SK-N-SH (cell line): ENCODE data around the gene MRPL58. TPM values are rescaled to one million over a fixed set of nuclear protein-coding genes. Genes with fewer than 3 reads are reported as not detected.

Source experiments
- CTCF ChIA-PET: fragments of 300-600, 350-600 bp; formaldehyde crosslinking; extraction: SDS; loops from one replicate; lab custom pipeline; 2021; lab: Yijun Ruan, JAX
- POLR2A ChIA-PET: fragments of 350-600 bp; sonication (Branson Sonifier 250); formaldehyde crosslinking; extraction: SDS; loops from one replicate; lab custom pipeline; 2020; ENCODE audit warnings: antibody characterized with exemption, inconsistent platforms; lab: Yijun Ruan, JAX
- DNase-seq: peaks from one replicate; pipeline ENCODE4 v3.0.0; 2012
- H2AFZ ChIP-seq: fragments of 200-600 bp; sonication (generic); 2 replicates; pipeline ENCODE4 v1.8.1; 2016; ENCODE audit warnings: antibody characterized with exemption, mild to moderate bottlenecking, low read depth
- H3F3A ChIP-seq: fragments of 200-600 bp; sonication (generic); replicated peaks from 2 replicates; pipeline ENCODE3; 2016; ENCODE audit warnings: antibody characterized with exemption, mild to moderate bottlenecking; ENCODE audit not compliant: insufficient read depth
- H3K27ac ChIP-seq, 2 experiments: fragments of 200-500 bp in 1 of 2; fragments of 200-600 bp in 1 of 2; sonication (Bioruptor generic) in 1 of 2; sonication (generic), shearing (Covaris generic) in 1 of 2; 2 replicates each; pipeline versions ENCODE4 v1.5.1 to v1.6.1; 2014 to 2016; ENCODE audit warnings: low read depth in 2 of 2, inconsistent platforms in 1 of 2, low read length in 1 of 2, mild to moderate bottlenecking in 1 of 2, mixed read lengths in 1 of 2
- H3K27me3 ChIP-seq: fragments of 200-600 bp; sonication (generic), shearing (Covaris generic); 2 replicates; pipeline ENCODE4 v1.6.1; 2016; ENCODE audit warnings: mixed run types; ENCODE audit not compliant: insufficient read depth
- H3K36me3 ChIP-seq, 2 experiments: fragments of 200-500 bp in 1 of 2; fragments of 200-600 bp in 1 of 2; sonication (Bioruptor generic) in 1 of 2; sonication (generic) in 1 of 2; replicated peaks in 1 of 2; 2 replicates each; pipeline versions ENCODE3 to v1.5.1; 2014 to 2016; ENCODE audit warnings: low read length in 1 of 2, mild to moderate bottlenecking in 1 of 2; ENCODE audit not compliant: insufficient read depth in 2 of 2, control insufficient read depth in 1 of 2
- H3K4me1 ChIP-seq, 2 experiments: fragments of 200-500 bp in 1 of 2; fragments of 200-600 bp in 1 of 2; sonication (Bioruptor generic) in 1 of 2; sonication (generic), shearing (Covaris generic) in 1 of 2; 2 replicates each; pipeline versions ENCODE4 v1.5.1 to v1.6.1; 2014 to 2016; ENCODE audit warnings: low read depth in 1 of 2, low read length in 1 of 2, mixed run types in 1 of 2; ENCODE audit not compliant: insufficient read depth in 2 of 2, control insufficient read depth in 1 of 2
- H3K4me2 ChIP-seq: fragments of 200-600 bp; sonication (generic), shearing (Covaris generic); 2 replicates; pipeline ENCODE4 v1.6.1; 2017; ENCODE audit warnings: mixed run types
- H3K4me3 ChIP-seq, 2 experiments: fragments of 200-500 bp in 1 of 2; fragments of 200-600 bp in 1 of 2; sonication (Bioruptor generic) in 1 of 2; sonication (generic), shearing (Covaris generic) in 1 of 2; 2 replicates each; pipeline versions ENCODE4 v1.5.1 to v1.8.1; 2014 to 2016; ENCODE audit warnings: low read depth in 2 of 2, inconsistent platforms in 1 of 2, low read length in 1 of 2, mild to moderate bottlenecking in 1 of 2, mixed read lengths in 1 of 2, moderate library complexity in 1 of 2
- H3K79me2 ChIP-seq: fragments of 200-600 bp; sonication (generic); 2 replicates; pipeline ENCODE4 v1.8.1; 2017; ENCODE audit warnings: mild to moderate bottlenecking; ENCODE audit not compliant: insufficient read depth
- H3K9ac ChIP-seq: fragments of 200-600 bp; sonication (generic); 2 replicates; pipeline ENCODE4 v1.6.1; 2017; ENCODE audit warnings: mixed run types
- H3K9me2 ChIP-seq: fragments of 200-600 bp; sonication (generic); 2 replicates; pipeline ENCODE4 v1.6.1; 2017; ENCODE audit warnings: mixed run types
- H3K9me3 ChIP-seq: fragments of 200-600 bp; sonication (generic); 2 replicates; pipeline ENCODE4 v1.6.1; 2017; ENCODE audit warnings: mixed run types, mild to moderate bottlenecking, moderate library complexity
- H4K20me1 ChIP-seq: fragments of 200-600 bp; sonication (generic); 2 replicates; pipeline ENCODE4 v1.6.1; 2017; ENCODE audit warnings: mild to moderate bottlenecking, mixed run types; ENCODE audit not compliant: insufficient read depth
- CTCF ChIP-seq: fragments of 200-600 bp; sonication (generic); IDR thresholded peaks from 2 replicates; pipeline ENCODE4 v1.6.1; 2017; ENCODE audit warnings: antibody characterized with exemption, mild to moderate bottlenecking, moderate library complexity
- GATA2 ChIP-seq: sonication (generic); formaldehyde crosslinking; IDR thresholded peaks from 2 replicates; pipeline ENCODE4 v1.5.0; 2020; ENCODE audit warnings: mild to moderate bottlenecking, missing genetic modification reagents
- IRF3 ChIP-seq: fragments of 150-350 bp; IDR thresholded peaks from 2 replicates; pipeline ENCODE4 v1.6.1; 2016; ENCODE audit warnings: mild to moderate bottlenecking, low read depth, low read length
- NRF1 ChIP-seq: IDR thresholded peaks from 2 replicates; pipeline ENCODE4 v1.6.1; 2012; ENCODE audit warnings: low read depth, mild to moderate bottlenecking, low read length
- RAD21 ChIP-seq: IDR thresholded peaks from 2 replicates; pipeline ENCODE4 v1.6.1; 2012; ENCODE audit warnings: mild to moderate bottlenecking, low read length
- REST ChIP-seq: IDR thresholded peaks from 2 replicates; pipeline ENCODE4 v1.6.1; 2012; ENCODE audit warnings: mild to moderate bottlenecking, low read depth, low read length, moderate library complexity
- SIN3A ChIP-seq: IDR thresholded peaks from 2 replicates; pipeline ENCODE4 v1.6.1; 2012; ENCODE audit warnings: low read depth, mild to moderate bottlenecking, low read length, moderate library complexity, borderline replicate concordance
- SMC3 ChIP-seq: IDR thresholded peaks from 2 replicates; pipeline ENCODE4 v1.6.1; 2012; ENCODE audit warnings: low read depth, low read length, improper control_type of control experiment
- WGBS: methylation state at CpG from one replicate; pipeline ENCODE4 v1.1.6; 2017; ENCODE audit warnings: low lambda C conversion rate; 5-methylcytosine and 5-hydroxymethylcytosine counted together
- polyA plus RNA-seq, 3 experiments: library from polyadenylated mRNA; depleted of rRNA; stranded (reverse); fragments of >200 nt; gene quantifications; 2 replicates each; pipeline ENCODE4 v1.2.3, GENCODE V29; 2012

The MRPL58 gene
- polyA plus RNA-seq, 1 of the 3 experiments (the other 2 are of a cell fraction), result 87.3 TPM

- Histone ChIP-seq H4K20me1 (no peaks in the 10 kb centered on the region), H3K9me3 (no peaks in the 10 kb centered on the region), H3K27me3 (no peaks in the 10 kb centered on the region), H3K36me3 (peaks cover under 1 to 18% of the 10 kb centered on the region in 2 experiments), H3K9ac (no peak overlapping the region), H3F3A (no peaks in the 10 kb centered on the region), H3K79me2 (no peaks in the 10 kb centered on the region), H2AFZ (no peak overlapping the region), H3K9me2 (no peaks in the 10 kb centered on the region), H3K4me2 (no peak overlapping the region), H3K4me3 (no peak overlapping the region), H3K27ac (no peak overlapping the region), H3K4me1 (no peaks in the 10 kb centered on the region; a peak in 1 of 4 replicates)
- ChIA-PET POLR2A (interaction anchor here (0.6 to 1.0 kb wide), 2 partner anchors 52 to 63 kb away, joined by 3 read pairs; partner anchors contain the start of gene NT5C), CTCF (interaction anchor here (1.1 to 2.3 kb wide), 6 partner anchors 10 to 343 kb away, joined by 3 to 15 read pairs (median 5); no protein-coding TSS in a partner anchor)
- no peak for TF ChIP-seq REST
- WGBS, result 78% methylated on average over 8 of the region's 8 CpGs
- DNase-seq, result no peak
Measured at GRCh38 chr17:75068750-75069149, 56.3 kb downstream of the MRPL58 start.

- Histone ChIP-seq H2AFZ (no peak overlapping the region), H3K9me3 (no peaks in the 10 kb centered on the region)
- POLR2A ChIA-PET, result interaction anchor here (1.0 kb wide), 1 partner anchor 62 kb away, joined by 3 read pairs; the partner anchor contains the start of gene NT5C
Measured at GRCh38 chr17:75069783-75070182, 57.3 kb downstream of the MRPL58 start.

More at GRCh38 chr17:75069783-75070182, 57.3 kb downstream of the MRPL58 start:
- DNase-seq, result peak; percentile 58
- H3K27me3 ChIP-seq, result no peaks in the 10 kb centered on the region
- peaks cover 0 to 7% of the 10 kb centered on the region in 2 experiments for H3K36me3 ChIP-seq
- H3K27ac ChIP-seq, result no peak overlapping the region
- no peaks in the 10 kb centered on the region for H3K79me2 ChIP-seq
- H4K20me1 ChIP-seq, result no peaks in the 10 kb centered on the region
- no peak overlapping the region for H3K4me3 ChIP-seq
- WGBS, result 88% methylated on average over 2 of the region's 2 CpGs
- no peaks in the 10 kb centered on the region for H3F3A ChIP-seq
- CTCF ChIA-PET, result interaction anchor here (0.6 to 2.3 kb wide), 22 partner anchors 9 to 342 kb away, joined by 3 to 15 read pairs (median 4); partner anchors contain the start of genes KCTD2, MRPL58 and SLC16A5
- no peak overlapping the region for H3K9ac ChIP-seq
- no peaks in the 10 kb centered on the region; a peak in 1 of 4 replicates for H3K4me1 ChIP-seq
- H3K9me2 ChIP-seq, result no peaks in the 10 kb centered on the region
- TF ChIP-seq NRF1 (no peak), SIN3A (no peak), REST (no peak), IRF3 (no peak), SMC3 (peak; percentile 45; the same call in 1 of the 2 replicates), RAD21 (peak; percentile 60), CTCF (peak; percentile 52), GATA2 (CRISPR knock-in tag) (peak; percentile 40; the same call in 1 of the 2 replicates)
- TF ChIP-seq, all 33 proteins: peak for 4
- H3K4me2 ChIP-seq, result no peak overlapping the region
